GM13976 (cell line): Measurements from ENCODE around the gene MAML2.

Experiments used
- DNase-seq: peaks from one replicate; pipeline ENCODE4 v3.0.0; 2012; ENCODE audit warnings: low spot score
- CTCF ChIP-seq: IDR thresholded peaks from 2 replicates; pipeline ENCODE4 v1.5.1; 2012; ENCODE audit warnings: borderline replicate concordance, mild to moderate bottlenecking; ENCODE audit not compliant: insufficient read depth; ENCODE audit errors: extremely low read depth, missing control alignments, control extremely low read depth
- in situ Hi-C: fragments of 300-500 bp; cut with MboI; formaldehyde crosslinking; loops from one replicate; pipeline ENCODE4 v1.12.0; 2022; ENCODE audit warnings: low sequenced_read_pairs, mixed read lengths, inconsistent platforms; ENCODE audit not compliant: unreplicated experiment

Gene MAML2

GRCh38 chr11:96342961-96343711 is at the start of gene MAML2:
Gene MAML2 (minus strand): TSS chr11:96343195. CDS start chr11:96341895, 1,300 bp downstream.
- in situ Hi-C loops = no loop called here
- TF ChIP-seq CTCF = peak; percentile 89
- peak; percentile 91 for DNase-seq

GRCh38 chr11:96391698-96392307 is 48.8 kb upstream of the MAML2 start:
- TF ChIP-seq CTCF = no peak
- no peak for DNase-seq
- in situ Hi-C loops = no loop called here

- in situ Hi-C loops = no loop called here
- DNase-seq = no peak
- no peak for TF ChIP-seq CTCF
These were observed 47.4 kb upstream of the MAML2 start for GRCh38 chr11:96390488-96390792.

GRCh38 chr11:96389720-96390487 is 46.9 kb upstream of the MAML2 start, which contains the start of the genes CCDC82 and JRKL:
Gene CCDC82 (minus strand): TSS chr11:96389912. CDS start chr11:96384747, 5,165 bp downstream.
Gene JRKL (plus strand): TSS chr11:96390013. CDS start chr11:96390650, 637 bp downstream.
- in situ Hi-C loops = no loop called here
- peak; percentile 99 for DNase-seq
- TF ChIP-seq CTCF = no peak

GRCh38 chr11:96388891-96389719 is 46.1 kb upstream of the MAML2 start:
- TF ChIP-seq CTCF = no peak
- DNase-seq = no peak
- in situ Hi-C loops = no loop called here

GRCh38 chr11:96385187-96385586 is 42.2 kb upstream of the MAML2 start:
- no peak for TF ChIP-seq CTCF
- no peak for DNase-seq
- in situ Hi-C loops = no loop called here
